ENCODE measurements around the gene CES1.
"Not testable (repeated sequence)": the region's sequence is repeated elsewhere in the genome, so short reads cannot be mapped to it uniquely, and the experiment has no call there.

GRCh38 chr16:55857650-55858049, 24.8 kb upstream of the CES1 start:
- TF ChIP-seq CTBP2 (IDR thresholded peaks at IDR 0.05; ENCODE audit: borderline replicate concordance, insufficient read depth, insufficient read length, low read length); MAX (IDR thresholded peaks at IDR 0.05); CTCF (IDR thresholded peaks at IDR 0.05; ENCODE audit: control extremely low read depth in 1 of 3, insufficient read depth in 1 of 3, low read depth in 1 of 3, low read length in 3 of 3); RAD21 (IDR thresholded peaks at IDR 0.05 in 1 of 2, conservative IDR thresholded peaks at IDR 0.05 in 1 of 2; ENCODE audit: low read depth in 2 of 2, low read length in 2 of 2); RXRA (IDR thresholded peaks at IDR 0.05; ENCODE audit: insufficient read depth, low read depth, low read length); POLR2A (IDR thresholded peaks at IDR 0.05; ENCODE audit: control extremely low read depth in 1 of 2, low read depth in 2 of 2, low read length in 2 of 2); EZH2 (IDR thresholded peaks at IDR 0.05; ENCODE audit: low read depth, low read length, severe bottlenecking); BACH1 (IDR thresholded peaks at IDR 0.05; ENCODE audit: low read length); SIRT6 (IDR thresholded peaks at IDR 0.05; ENCODE audit: low read length); EP300 (IDR thresholded peaks at IDR 0.05; ENCODE audit: borderline replicate concordance in 1 of 2, low read depth in 2 of 2, low read length in 2 of 2); RBBP5 (IDR thresholded peaks at IDR 0.05; ENCODE audit: borderline replicate concordance, low read depth, low read length); HDAC6 (IDR thresholded peaks at IDR 0.05; ENCODE audit: low read depth, low read length); MAFK (IDR thresholded peaks at IDR 0.05; ENCODE audit: low read depth, low read length); ATF2 (IDR thresholded peaks at IDR 0.05; ENCODE audit: low read length): not testable (repeated sequence)

Measured in H1 (cell line).